Skin epidermis (tissue), 12 donors: ENCODE measurements around the gene SCAP.

Experiments
- H3K27ac ChIP-seq, 21 experiments: fragments of 200-600 bp; sonication (generic) in 11 of 21; one replicate each; pipeline ENCODE4 v1.5.0; 2020; ENCODE audit warnings: mild to moderate bottlenecking in 3 of 21, inconsistent platforms in 2 of 21, moderate library complexity in 2 of 21
- H3K4me3 ChIP-seq, 7 experiments: fragments of 200-600 bp; sonication (generic) in 2 of 7; one replicate each; pipeline ENCODE4 v1.5.0; 2020; ENCODE audit warnings: inconsistent platforms in 2 of 7, mild to moderate bottlenecking in 2 of 7, moderate library complexity in 1 of 7

The SCAP gene

GRCh38 chr3:47440131-47440530 is 35.6 kb downstream of the SCAP start:
- no peak overlapping the region for H3K4me3 ChIP-seq
- peak overlapping the region in 1 of 21 experiments; percentile 15 for H3K27ac ChIP-seq

GRCh38 chr3:47436180-47436579 is 39.6 kb downstream of the SCAP start:
- no peak overlapping the region for H3K27ac ChIP-seq
- no peak overlapping the region for H3K4me3 ChIP-seq

- Histone ChIP-seq H3K27ac (no peak overlapping the region), H3K4me3 (no peak overlapping the region)
Measured at GRCh38 chr3:47434849-47435248, 40.9 kb downstream of the SCAP start.

GRCh38 chr3:47433796-47434195 is 41.9 kb downstream of the SCAP start:
- H3K4me3 ChIP-seq: no peak overlapping the region
- peak overlapping the region in 1 of 21 experiments; percentile 23 for H3K27ac ChIP-seq

DNA sequence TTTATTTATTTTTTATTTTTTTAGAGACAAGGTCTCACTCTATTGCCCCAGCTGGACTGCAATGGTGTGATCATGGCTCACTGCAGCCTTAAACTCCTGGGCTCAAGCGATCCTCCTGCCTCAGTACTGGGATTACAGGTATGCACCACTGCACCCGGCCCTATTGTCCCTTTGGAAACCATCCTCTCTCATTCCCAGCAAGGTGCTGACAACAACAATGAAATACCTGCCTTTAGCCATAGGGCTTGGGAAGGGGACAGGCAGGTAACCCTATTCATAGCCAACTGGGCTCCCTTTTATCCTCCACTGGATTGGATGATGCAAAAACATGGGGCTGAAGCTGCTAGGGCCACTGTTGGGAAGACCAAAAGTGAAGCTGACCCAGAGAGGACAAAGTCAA is 43.1 kb downstream of the SCAP start:
- Histone ChIP-seq H3K27ac (no peak overlapping the region), H3K4me3 (no peak overlapping the region)

DNA sequence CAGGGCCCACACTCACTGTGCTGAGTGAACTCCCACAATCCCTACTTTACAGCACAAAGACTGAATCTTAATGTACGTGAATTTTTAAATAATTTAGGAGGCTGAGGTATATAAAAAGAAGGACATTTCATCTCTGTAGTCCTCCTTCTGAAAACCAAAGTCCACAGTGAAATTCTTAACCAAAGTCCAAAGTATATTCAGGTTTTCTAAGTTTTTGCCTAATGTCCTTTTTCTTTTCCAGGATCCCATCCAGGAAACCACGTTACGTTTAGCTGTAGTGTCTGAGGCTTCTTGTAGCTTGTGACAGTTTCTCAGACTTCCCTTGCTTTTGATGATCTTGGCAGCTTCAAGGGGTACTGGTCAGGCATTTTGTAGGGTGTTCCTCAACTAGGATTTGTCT is 44.5 kb downstream of the SCAP start:
- Histone ChIP-seq H3K27ac (no peak overlapping the region), H3K4me3 (no peak overlapping the region)

DNA sequence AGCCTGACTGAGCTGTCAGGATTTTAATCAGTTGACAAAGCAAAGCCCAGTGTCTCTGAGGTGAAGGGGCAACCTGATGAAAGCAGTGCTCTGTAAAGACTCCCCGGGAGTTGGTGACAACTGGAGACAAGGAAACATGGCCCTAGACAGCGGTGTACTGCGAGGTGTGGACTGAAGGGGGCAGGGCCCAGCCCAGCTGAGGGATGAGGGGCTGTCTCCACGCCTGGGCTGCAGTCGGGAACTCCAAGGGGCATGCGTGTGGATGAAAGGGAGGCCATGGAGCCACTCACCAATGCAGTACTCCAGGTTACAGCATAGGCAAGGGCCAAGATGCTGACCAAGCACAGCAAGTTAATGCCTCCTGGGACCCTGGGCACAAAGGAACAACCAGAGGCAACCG is 45.1 kb downstream of the SCAP start:
- Histone ChIP-seq H3K4me3 (no peak overlapping the region), H3K27ac (peak overlapping the region in 2 of 21 experiments; percentile 10 to 29)

GRCh38 chr3:47429476-47430270 is 46.1 kb downstream of the SCAP start:
- H3K27ac ChIP-seq: no peak overlapping the region
- no peak overlapping the region for H3K4me3 ChIP-seq

GRCh38 chr3:47428662-47429061 is 47.1 kb downstream of the SCAP start:
- Histone ChIP-seq H3K4me3 (no peak overlapping the region), H3K27ac (no peak overlapping the region)

DNA sequence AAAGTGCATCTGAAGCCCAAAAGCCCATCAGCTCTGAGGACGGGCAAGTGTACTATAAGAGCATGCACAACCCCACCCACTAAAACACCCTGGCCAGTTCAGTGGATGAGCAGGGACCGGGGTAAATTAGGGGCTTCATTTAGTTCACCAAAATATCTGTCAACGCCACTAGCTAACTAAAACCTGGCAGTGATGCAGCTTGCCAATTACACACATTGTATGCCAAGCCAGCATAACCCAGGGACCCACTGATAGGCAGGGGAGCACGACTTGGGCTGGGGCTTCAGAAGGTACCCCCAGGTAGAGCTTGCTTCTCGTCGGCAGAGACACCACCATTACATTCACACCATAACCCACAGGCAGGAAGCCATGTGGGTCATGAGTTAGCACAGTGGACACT is 47.9 kb downstream of the SCAP start:
- Histone ChIP-seq H3K27ac (no peak overlapping the region), H3K4me3 (no peak overlapping the region)

GRCh38 chr3:47425959-47426358 is 49.8 kb downstream of the SCAP start:
- no peak overlapping the region for H3K4me3 ChIP-seq
- no peak overlapping the region for H3K27ac ChIP-seq

DNA sequence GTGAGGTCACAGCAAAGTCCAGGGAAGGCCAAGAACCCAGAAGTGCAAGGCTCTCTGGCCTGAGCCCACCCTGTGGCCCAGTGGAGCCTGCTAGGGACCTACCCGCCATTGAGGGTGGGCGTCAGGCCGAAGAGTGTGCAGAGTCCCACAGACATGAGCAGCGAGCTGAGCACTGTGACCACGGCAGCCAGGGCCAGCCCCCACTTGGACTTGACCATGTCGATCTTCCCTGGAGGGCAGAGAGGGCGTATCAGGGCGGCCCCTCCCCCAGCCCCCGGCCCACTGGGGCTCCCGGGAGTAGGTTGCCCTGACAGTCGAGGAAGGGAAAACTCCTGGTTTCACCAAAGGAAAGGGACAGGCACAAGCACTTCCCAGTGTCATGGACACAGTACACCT is 50.4 kb downstream of the SCAP start:
- peak overlapping the region in 1 of 21 experiments; percentile 24 for H3K27ac ChIP-seq

DNA sequence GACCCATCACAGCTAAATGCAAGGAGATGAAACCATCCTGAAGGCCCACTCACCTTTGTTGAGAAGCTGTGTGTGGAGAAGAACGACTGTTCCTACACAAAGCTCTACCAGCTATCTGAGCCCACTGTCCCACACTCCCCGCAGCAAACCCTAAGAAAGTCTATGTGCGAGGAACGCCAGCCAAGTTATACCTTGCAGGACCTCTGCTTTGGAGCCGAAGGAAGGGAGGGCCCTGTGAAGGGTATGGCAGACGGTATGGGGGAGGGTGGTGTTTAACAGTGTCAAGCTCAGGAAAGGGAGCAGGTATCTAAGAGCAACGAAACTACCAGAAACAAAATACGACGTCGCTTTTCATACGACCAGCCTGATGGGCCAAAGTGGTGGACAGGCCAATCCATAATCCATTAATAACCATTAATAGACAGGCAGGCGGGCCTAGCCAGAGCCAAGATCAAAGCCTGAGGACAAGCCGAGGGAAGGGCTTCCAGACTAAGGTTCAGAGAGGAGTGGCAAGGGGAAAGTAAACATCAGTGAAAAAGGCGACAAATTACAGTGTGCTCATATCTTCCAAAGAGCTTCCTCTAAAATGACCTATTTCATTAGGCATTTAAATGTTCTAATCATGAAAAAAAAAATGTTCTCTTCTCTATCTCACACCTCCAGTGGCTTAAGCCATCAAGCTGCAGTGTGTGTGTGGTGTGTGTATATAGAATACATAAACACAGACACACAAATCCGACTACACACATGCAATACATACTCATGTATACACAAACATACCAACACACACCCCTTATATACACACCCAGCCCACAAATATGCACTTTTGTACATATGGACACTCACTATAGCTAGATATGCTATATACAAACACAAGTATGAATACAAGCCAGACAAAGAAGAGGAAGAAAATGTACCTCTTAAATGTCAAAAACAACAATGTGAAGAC is 51.0 kb downstream of the SCAP start:
- H3K27ac ChIP-seq: peak overlapping the region in 1 of 21 experiments; percentile 24

More for the DNA sequence above, 50.4 kb downstream of the SCAP start:
- H3K4me3 ChIP-seq: no peak overlapping the region

GRCh38 chr3:47423548-47424145 is 52.1 kb downstream of the SCAP start:
- Histone ChIP-seq H3K4me3 (no peak overlapping the region), H3K27ac (no peak overlapping the region)

More for the DNA sequence above, 51.0 kb downstream of the SCAP start:
- H3K4me3 ChIP-seq: no peak overlapping the region

GRCh38 chr3:47422743-47423142 is 53.0 kb downstream of the SCAP start:
- peak overlapping the region in 3 of 21 experiments; percentile 76 to 84 (median 79) for H3K27ac ChIP-seq
- H3K4me3 ChIP-seq: no peak overlapping the region

- H3K27ac ChIP-seq: peak overlapping the region in 18 of 21 experiments; percentile 20 to 84 (median 72)
- no peak overlapping the region for H3K4me3 ChIP-seq
Measured at GRCh38 chr3:47421741-47422649, 53.7 kb downstream of the SCAP start.

GRCh38 chr3:47420511-47421484 is 54.9 kb downstream of the SCAP start:
- no peak overlapping the region for H3K4me3 ChIP-seq
- H3K27ac ChIP-seq: peak overlapping the region in 19 of 21 experiments; percentile 20 to 84 (median 71)

GRCh38 chr3:47420044-47420430 is 55.7 kb downstream of the SCAP start:
- Histone ChIP-seq H3K4me3 (no peak overlapping the region), H3K27ac (peak overlapping the region in 1 of 21 experiments; percentile 11)
